GM12878 (cell line): ENCODE results near the gene ASAP2. TPM values are rescaled to one million over a fixed set of nuclear protein-coding genes. Genes with fewer than 3 reads are reported as not detected.

Source experiments
- BCLAF1 ChIP-seq: fragments of 450-650 bp; IDR thresholded peaks from 2 replicates; pipeline ENCODE4 v1.6.1; 2017; ENCODE audit warnings: antibody characterized with exemption, mild to moderate bottlenecking, moderate library complexity
- E2F8 ChIP-seq: fragments of 450-650 bp; IDR thresholded peaks from 2 replicates; pipeline ENCODE4 v1.6.1; 2018; ENCODE audit warnings: mild to moderate bottlenecking, low read depth, moderate library complexity; ENCODE audit not compliant: partially characterized antibody
- MEF2B ChIP-seq: fragments of 450-650 bp; IDR thresholded peaks from 2 replicates; pipeline ENCODE4 v1.6.1; 2018; ENCODE audit warnings: mild to moderate bottlenecking, moderate library complexity; ENCODE audit not compliant: partially characterized antibody, poor library complexity, severe bottlenecking
- RAD21 ChIP-seq: IDR thresholded peaks from 2 replicates; pipeline ENCODE4 v1.6.1; 2011; ENCODE audit warnings: mild to moderate bottlenecking, low read depth, low read length, moderate library complexity; ENCODE audit not compliant: insufficient read depth
- SKIL ChIP-seq: fragments of 450-650 bp; IDR thresholded peaks from 2 replicates; pipeline ENCODE4 v1.6.1; 2017; ENCODE audit warnings: mild to moderate bottlenecking, low read depth, inconsistent platforms; ENCODE audit not compliant: poor library complexity, severe bottlenecking
- TARDBP ChIP-seq: IDR thresholded peaks from 2 replicates; pipeline ENCODE4 v1.6.1; 2016; ENCODE audit warnings: borderline replicate concordance
- TBL1XR1 ChIP-seq: IDR thresholded peaks from 2 replicates; pipeline ENCODE4 v1.6.1; 2012; ENCODE audit warnings: low read depth, low read length, improper control_type of control experiment
- ZBTB11 ChIP-seq: fragments of 450-650 bp; formaldehyde crosslinking; IDR thresholded peaks from 2 replicates; pipeline ENCODE4 v1.5.0; 2022; ENCODE audit warnings: mild to moderate bottlenecking, missing genetic modification characterization
- ZZZ3 ChIP-seq: IDR thresholded peaks from 2 replicates; pipeline ENCODE4 v1.6.1; 2011; ENCODE audit warnings: low read depth; ENCODE audit not compliant: control insufficient read depth, insufficient read length
- polyA plus RNA-seq, 11 experiments: library from polyadenylated mRNA; depleted of rRNA in 4 of 11; unstranded in 6 of 11; stranded (reverse) in 5 of 11; fragments of >200 nt; fragmentation: Nextera tagmentation in 4 of 11; fragmentation: Illumina TruSeq in 1 of 11; extraction: Ambion mirVana in 4 of 11; extraction: Trizol in 1 of 11; gene quantifications; 1 replicate in 1 of 11; 2 replicates in 10 of 11; pipeline versions ENCODE4 v1.2.1 to v1.2.3, GENCODE V29; 2011 to 2016; ENCODE audit warnings: inconsistent platforms in 2 of 11, missing spikeins in 2 of 11, low read depth in 1 of 11
- total RNA-seq, 4 experiments: library from RNA; depleted of rRNA in 3 of 4; stranded (reverse); fragments of >200 nt in 3 of 4; fragmentation: Illumina TruSeq in 1 of 4; extraction: Trizol in 1 of 4; gene quantifications; 2 replicates each; pipeline versions ENCODE4 v1.2.1 to v1.2.3, GENCODE V29; 2013 to 2021

Gene ASAP2
- total and polyA plus RNA-seq, 10 of the 15 experiments (the other 5 are each of a cell fraction or from before 2014, with no cell fraction given) = 0.05 to 0.27 (median 0.07) TPM; not detected in 4

GRCh38 chr2:9230881-9231280 is 24.3 kb downstream of the ASAP2 start (continued):
- TF ChIP-seq SKIL = no peak
- TF ChIP-seq E2F8 = no peak
- TF ChIP-seq ZZZ3 = no peak
- no peak for TF ChIP-seq ZBTB11 (CRISPR knock-in tag)
- TF ChIP-seq MEF2B = no peak
- no peak for TF ChIP-seq BCLAF1
- TF ChIP-seq RAD21 = no peak
- no peak for TF ChIP-seq TARDBP
- TF ChIP-seq TBL1XR1 = no peak
